Endothelial cell (in vitro differentiated cells): Measurements from ENCODE around the gene LIN7B. TPM values are rescaled to one million over a fixed set of nuclear protein-coding genes. Genes with fewer than 3 reads are reported as not detected.

Source experiments
- DNase-seq: peaks from one replicate; pipeline ENCODE4 v3.0.0; 2021; ENCODE audit warnings: low spot score
- H3K27ac Mint-ChIP-seq: one replicate; pipeline ENCODE4 v1.8.0; 2021; ENCODE audit warnings: mixed read lengths, inconsistent platforms; ENCODE audit not compliant: unreplicated experiment
- H3K27me3 Mint-ChIP-seq: one replicate; pipeline ENCODE4 v1.8.0; 2021; ENCODE audit warnings: mild to moderate bottlenecking, moderate library complexity, mixed read lengths, inconsistent platforms; ENCODE audit not compliant: unreplicated experiment
- H3K36me3 Mint-ChIP-seq: one replicate; pipeline ENCODE4 v1.8.0; 2021; ENCODE audit warnings: mild to moderate bottlenecking, low read depth, mixed read lengths, inconsistent platforms; ENCODE audit not compliant: unreplicated experiment
- H3K4me1 Mint-ChIP-seq: one replicate; pipeline ENCODE4 v1.8.0; 2021; ENCODE audit warnings: mild to moderate bottlenecking, mixed read lengths, inconsistent platforms; ENCODE audit not compliant: unreplicated experiment
- H3K4me3 Mint-ChIP-seq: one replicate; pipeline ENCODE4 v1.8.0; 2021; ENCODE audit warnings: mild to moderate bottlenecking, mixed read lengths, inconsistent platforms; ENCODE audit not compliant: unreplicated experiment
- H3K9me3 Mint-ChIP-seq: one replicate; pipeline ENCODE4 v1.8.0; 2021; ENCODE audit warnings: mixed read lengths, inconsistent platforms; ENCODE audit not compliant: unreplicated experiment
- total RNA-seq: library from RNA; stranded (reverse); fragmentation: NEBNext Ultra II Directional; extraction: Animal tissue kit (Norgen Biotek cat#: 25700); gene quantifications from one replicate; pipeline ENCODE4 v1.2.1, GENCODE V29; 2021; ENCODE audit not compliant: unreplicated experiment
- TF ChIP-seq, protein P1 (sequence below): fragments of 200-600 bp; sonication (generic); IDR thresholded peaks from one replicate; pipeline ENCODE4 v1.5.0; 2021; ENCODE audit warnings: antibody characterized with exemption; ENCODE audit not compliant: unreplicated experiment

The LIN7B gene
- total RNA-seq, 1 donor from 2014 or later = 5.8 TPM

DNA sequence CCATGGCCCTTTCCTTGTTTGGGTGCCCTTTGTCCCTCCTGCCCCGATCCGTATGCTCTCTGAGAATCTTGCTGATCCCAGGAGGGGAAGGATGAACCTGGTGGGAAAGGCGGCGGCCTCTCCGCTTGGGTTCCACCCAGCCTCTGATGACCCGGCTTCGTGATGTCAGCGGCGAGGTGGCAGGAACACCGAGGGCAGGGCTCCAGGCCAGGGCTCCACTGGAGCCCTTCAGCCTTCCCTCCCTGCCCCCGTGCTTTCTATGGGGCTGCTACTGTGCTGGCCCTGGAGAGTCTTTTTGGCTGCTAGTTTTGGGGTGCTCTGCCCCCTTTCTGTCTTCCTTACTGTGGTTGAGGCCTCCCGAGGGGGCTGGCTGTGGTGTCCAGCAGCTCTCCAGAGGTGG is 11.9 kb upstream of the LIN7B start:
- Mint-ChIP-seq H3K36me3 (peaks cover 38% of the 10 kb centered on the region), H3K4me1 (peaks cover 7% of the 10 kb centered on the region), H3K4me3 (no peak overlapping the region), H3K9me3 (no peaks in the 10 kb centered on the region), H3K27me3 (peaks cover 5% of the 10 kb centered on the region), H3K27ac (no peak overlapping the region)
- no peak for DNase-seq
- TF ChIP-seq, protein P1, sequence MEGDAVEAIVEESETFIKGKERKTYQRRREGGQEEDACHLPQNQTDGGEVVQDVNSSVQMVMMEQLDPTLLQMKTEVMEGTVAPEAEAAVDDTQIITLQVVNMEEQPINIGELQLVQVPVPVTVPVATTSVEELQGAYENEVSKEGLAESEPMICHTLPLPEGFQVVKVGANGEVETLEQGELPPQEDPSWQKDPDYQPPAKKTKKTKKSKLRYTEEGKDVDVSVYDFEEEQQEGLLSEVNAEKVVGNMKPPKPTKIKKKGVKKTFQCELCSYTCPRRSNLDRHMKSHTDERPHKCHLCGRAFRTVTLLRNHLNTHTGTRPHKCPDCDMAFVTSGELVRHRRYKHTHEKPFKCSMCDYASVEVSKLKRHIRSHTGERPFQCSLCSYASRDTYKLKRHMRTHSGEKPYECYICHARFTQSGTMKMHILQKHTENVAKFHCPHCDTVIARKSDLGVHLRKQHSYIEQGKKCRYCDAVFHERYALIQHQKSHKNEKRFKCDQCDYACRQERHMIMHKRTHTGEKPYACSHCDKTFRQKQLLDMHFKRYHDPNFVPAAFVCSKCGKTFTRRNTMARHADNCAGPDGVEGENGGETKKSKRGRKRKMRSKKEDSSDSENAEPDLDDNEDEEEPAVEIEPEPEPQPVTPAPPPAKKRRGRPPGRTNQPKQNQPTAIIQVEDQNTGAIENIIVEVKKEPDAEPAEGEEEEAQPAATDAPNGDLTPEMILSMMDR = no peak

DNA sequence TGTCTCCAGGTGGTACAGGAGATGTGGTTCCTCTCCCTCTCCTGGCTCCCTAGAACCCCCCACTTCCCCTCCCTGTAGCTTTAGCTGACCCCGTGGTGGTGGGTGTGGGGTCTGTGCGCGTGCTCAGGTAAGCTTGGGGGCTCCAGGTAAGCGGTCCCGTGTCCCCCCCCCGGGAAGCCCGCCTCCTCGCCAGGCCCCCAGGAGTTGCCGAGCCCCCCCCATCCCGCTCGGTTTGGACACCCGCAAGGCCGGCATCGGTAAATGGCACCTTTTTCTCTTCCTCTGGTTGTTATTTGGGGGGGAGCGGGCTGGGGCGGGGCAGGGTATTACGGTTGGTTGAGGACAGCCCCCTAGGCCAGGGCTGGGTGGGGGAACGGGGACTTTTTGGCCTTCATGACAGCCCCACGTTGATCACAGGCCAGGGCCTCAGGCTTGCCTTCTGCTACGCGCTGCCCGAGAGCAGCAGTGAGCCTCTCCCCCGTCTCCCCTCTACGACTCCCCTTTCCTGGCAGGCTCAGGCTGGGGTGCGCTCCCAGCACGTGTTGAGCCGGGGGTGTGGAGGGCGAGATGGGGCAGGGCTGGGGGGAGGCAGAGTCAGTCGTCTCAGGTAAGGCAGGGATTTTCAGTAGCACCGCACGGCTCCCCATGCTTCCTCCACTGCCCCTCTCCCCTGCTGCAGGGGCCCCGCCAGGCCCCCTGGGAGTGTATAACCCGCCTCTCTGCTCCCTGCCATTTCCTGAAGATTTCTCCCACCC is 10.7 kb upstream of the LIN7B start:
- no peaks in the 10 kb centered on the region for H3K9me3 Mint-ChIP-seq
- peaks cover 7% of the 10 kb centered on the region for H3K4me1 Mint-ChIP-seq
- H3K36me3 Mint-ChIP-seq = peaks cover 32% of the 10 kb centered on the region
- no peak overlapping the region for H3K27ac Mint-ChIP-seq
- H3K27me3 Mint-ChIP-seq = peaks cover 6% of the 10 kb centered on the region
- no peak for DNase-seq
- TF ChIP-seq, protein P1 = no peak
- H3K4me3 Mint-ChIP-seq = no peak overlapping the region

DNA sequence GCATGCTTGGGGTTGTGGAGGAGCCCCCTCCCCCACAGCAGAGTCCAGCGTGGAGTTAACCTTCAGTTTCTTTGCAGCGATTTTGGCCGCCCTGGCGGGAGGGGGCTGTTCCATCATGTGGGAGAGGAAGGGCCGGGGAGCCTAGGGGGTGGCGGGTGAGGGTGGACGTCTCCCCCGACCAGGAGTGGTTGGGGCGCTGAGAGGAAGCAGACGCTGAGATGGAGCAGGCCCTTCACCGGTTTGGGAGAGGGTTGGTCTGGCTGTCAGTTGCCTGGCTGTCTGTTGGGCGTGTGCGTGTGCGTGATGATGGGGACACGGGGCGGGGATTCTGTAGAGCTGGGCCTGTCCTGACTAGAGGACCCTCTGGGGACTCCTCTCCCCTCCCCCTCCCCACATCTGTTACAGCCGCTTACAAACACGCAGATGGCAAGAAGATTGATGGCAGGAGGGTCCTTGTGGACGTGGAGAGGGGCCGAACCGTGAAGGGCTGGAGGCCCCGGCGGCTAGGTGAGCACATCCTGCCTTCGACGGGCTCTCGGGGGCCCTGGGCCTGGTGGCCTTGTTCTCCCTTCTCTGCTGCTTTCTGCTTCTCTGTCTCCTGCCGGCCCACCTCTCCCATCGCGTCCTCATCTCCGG is 9.8 kb upstream of the LIN7B start:
- Mint-ChIP-seq H3K9me3 (no peaks in the 10 kb centered on the region), H3K27me3 (peaks cover 9% of the 10 kb centered on the region), H3K36me3 (peaks cover 33% of the 10 kb centered on the region), H3K4me3 (peak overlapping the region; percentile 29), H3K27ac (no peak overlapping the region), H3K4me1 (peaks cover 15% of the 10 kb centered on the region)
- TF ChIP-seq, protein P1 = no peak
- DNase-seq = no peak

DNA sequence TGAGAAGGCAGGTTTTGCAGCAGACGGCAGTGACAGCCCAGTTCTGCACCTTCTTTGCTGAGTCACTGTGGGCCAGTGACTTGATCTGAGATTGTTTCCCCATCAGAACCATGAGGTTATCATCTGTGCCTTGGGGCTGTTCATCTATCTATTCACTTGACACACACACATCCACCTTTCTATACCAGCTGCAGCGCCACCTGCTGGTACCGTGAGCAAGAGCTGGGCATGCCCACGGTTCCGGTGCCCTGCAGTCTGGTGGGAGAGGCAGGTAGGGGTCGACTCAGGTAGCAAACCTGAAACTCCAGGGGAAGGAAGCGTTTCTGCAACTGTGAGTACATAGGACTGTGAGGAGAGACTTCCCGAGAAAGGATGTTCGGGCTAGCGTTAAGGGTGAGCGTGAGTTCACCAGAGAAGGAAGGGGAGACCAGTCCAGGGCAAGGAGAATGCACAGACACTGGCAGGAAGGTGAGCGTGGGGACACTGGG is 7.5 kb upstream of the LIN7B start:
- peak; percentile 68 for DNase-seq
- Mint-ChIP-seq H3K27ac (no peak overlapping the region), H3K4me1 (peaks cover 20% of the 10 kb centered on the region), H3K27me3 (peaks cover 10% of the 10 kb centered on the region), H3K36me3 (peaks cover 24% of the 10 kb centered on the region), H3K4me3 (peak overlapping the region; percentile 86), H3K9me3 (no peaks in the 10 kb centered on the region)
- TF ChIP-seq, protein P1 = peak; percentile 82
